ENCODE results near the gene SBNO2. TPM values are rescaled to one million over a fixed set of nuclear protein-coding genes. Genes with fewer than 3 reads are reported as not detected.
"Not testable (repeated sequence)": the region's sequence is repeated elsewhere in the genome, so short reads cannot be mapped to it uniquely, and the experiment has no call there.

SBNO2 gene
- total RNA-seq, 1 donor from 2014 or later, result 3.3 TPM

DNA sequence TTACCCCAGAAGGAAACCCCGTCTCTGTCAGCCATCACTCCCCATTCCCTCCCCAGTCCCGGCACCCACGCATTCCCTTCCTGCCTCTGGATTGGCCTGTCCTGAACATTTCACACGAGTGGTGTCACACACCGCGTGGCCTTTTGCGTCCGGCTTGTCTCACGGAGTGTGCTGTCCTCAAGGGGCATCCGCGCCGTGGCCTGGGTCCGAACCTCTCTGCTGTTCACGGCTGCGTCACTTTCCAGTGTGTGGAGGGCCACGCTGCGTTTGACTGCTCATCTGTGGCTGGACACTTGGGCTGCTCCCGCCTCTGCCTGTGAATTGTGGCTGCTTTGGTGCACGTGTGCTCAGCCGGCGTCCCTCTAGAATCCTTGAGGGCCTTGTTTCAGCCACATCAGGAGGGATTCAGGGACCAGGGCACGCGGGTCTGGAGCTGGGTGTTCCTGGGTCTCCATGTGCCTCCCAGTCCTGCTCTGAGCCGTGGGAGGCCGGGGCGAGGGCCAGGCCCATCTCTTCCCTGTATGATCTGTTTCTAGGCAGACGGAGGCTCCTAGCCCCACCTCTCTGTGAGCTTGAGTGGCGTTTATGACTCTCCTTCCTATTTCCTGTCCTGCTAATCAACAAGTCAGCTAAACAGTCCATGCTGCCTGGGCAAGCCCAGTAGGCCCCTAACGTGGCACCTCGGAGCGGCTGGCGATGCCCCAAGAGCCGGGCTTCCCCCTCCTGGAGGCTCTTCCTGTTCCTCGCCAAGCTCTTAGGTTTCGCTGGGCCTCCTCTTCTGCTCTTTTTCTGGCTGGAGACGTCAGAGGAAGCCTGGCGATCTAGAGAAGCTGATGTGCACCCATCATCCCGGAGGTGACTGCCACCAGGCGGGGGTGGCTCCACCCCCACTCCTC, 39.6 kb upstream of the SBNO2 start:
- peaks cover 98% of the 10 kb centered on the region for H4K20me1 ChIP-seq (ENCODE audit: low read depth)
- TF ChIP-seq EZH2phosphoT487 (IDR thresholded peaks at IDR 0.05), result no peak
- TF ChIP-seq EZH2 (IDR thresholded peaks at IDR 0.05), result no peak
- TF ChIP-seq, protein P1, sequence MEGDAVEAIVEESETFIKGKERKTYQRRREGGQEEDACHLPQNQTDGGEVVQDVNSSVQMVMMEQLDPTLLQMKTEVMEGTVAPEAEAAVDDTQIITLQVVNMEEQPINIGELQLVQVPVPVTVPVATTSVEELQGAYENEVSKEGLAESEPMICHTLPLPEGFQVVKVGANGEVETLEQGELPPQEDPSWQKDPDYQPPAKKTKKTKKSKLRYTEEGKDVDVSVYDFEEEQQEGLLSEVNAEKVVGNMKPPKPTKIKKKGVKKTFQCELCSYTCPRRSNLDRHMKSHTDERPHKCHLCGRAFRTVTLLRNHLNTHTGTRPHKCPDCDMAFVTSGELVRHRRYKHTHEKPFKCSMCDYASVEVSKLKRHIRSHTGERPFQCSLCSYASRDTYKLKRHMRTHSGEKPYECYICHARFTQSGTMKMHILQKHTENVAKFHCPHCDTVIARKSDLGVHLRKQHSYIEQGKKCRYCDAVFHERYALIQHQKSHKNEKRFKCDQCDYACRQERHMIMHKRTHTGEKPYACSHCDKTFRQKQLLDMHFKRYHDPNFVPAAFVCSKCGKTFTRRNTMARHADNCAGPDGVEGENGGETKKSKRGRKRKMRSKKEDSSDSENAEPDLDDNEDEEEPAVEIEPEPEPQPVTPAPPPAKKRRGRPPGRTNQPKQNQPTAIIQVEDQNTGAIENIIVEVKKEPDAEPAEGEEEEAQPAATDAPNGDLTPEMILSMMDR (IDR thresholded peaks at IDR 0.05), result no peak
- H3K4me3 ChIP-seq, result no peak overlapping the region
- peaks cover 35% of the 10 kb centered on the region for H3K4me1 Mint-ChIP-seq
- DNase-seq (ENCODE audit: low spot score), result no peak
- no peaks in the 10 kb centered on the region for H3K27me3 ChIP-seq
- H2AFZ ChIP-seq (replicated peaks), result no peak overlapping the region
- peaks cover 5% of the 10 kb centered on the region for H3K4me1 ChIP-seq
- peaks cover 12% of the 10 kb centered on the region for H3K36me3 Mint-ChIP-seq
- peak overlapping the region; percentile 42 for H3K27ac Mint-ChIP-seq
- H3K4me3 Mint-ChIP-seq, result peak overlapping the region; percentile 43
- no peak overlapping the region for H3K9ac ChIP-seq
- no peak overlapping the region for H3K4me2 ChIP-seq
- H3F3A ChIP-seq (ENCODE audit: low read depth), result peaks cover 4% of the 10 kb centered on the region
- H3K36me3 ChIP-seq, result no peaks in the 10 kb centered on the region
- H3K27me3 Mint-ChIP-seq (ENCODE audit: insufficient read depth, low read depth), result no peaks in the 10 kb centered on the region
- H3K27ac ChIP-seq, result no peak overlapping the region
- no peaks in the 10 kb centered on the region for H3K9me3 ChIP-seq (ENCODE audit: low read depth)
- no peaks in the 10 kb centered on the region for H3K9me3 Mint-ChIP-seq
- H3K79me2 ChIP-seq (ENCODE audit: low read depth), result peaks cover 100% of the 10 kb centered on the region

DNA sequence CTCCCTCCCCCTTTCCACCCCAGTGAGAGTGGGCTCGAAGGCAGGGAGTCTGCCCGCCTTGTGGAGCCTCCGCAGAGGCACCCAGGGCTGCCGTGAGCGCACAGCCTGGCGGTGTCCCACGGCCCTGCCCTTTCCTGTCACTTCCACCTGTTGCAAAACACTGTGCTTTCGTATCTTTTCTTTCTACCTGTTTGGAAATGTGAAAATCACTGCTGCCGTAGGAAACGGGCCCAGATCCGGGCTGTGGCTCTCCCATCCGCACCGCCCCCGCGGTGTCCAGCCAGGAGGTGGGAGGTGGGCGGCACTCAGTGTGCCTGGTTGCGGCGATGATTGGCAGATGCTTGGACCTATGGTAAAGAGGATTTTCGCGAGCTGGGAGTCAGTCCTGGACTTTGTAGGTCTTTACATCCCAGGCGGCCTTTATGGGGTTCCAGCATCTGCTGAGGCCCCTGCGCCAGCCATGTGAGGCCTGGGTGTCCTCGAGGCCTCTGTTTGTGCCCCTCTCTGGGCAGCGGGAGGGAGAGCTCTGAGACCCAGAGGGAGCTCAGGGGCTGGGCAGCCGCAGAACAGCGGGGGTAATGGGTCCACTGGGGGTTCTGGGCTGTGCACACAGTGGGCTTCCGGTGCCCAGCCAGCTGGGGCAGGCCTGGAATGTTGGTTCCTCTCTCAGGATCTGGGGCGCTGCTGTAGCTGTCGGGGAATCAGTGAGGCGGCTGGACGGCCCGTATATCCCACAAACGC, 37.6 kb upstream of the SBNO2 start:
- Histone ChIP-seq H3K9ac (no peak overlapping the region), H3K79me2 (ENCODE audit: low read depth) (peaks cover 100% of the 10 kb centered on the region), H3K9me3 (ENCODE audit: low read depth) (no peaks in the 10 kb centered on the region), H3K4me3 (no peak overlapping the region), H3K4me2 (no peak overlapping the region), H3K36me3 (no peaks in the 10 kb centered on the region), H4K20me1 (ENCODE audit: low read depth) (peaks cover 98% of the 10 kb centered on the region), H3F3A (ENCODE audit: low read depth) (peaks cover 13% of the 10 kb centered on the region), H3K4me1 (peaks cover 19% of the 10 kb centered on the region), H2AFZ (replicated peaks) (no peak overlapping the region), H3K27ac (no peak overlapping the region), H3K27me3 (no peaks in the 10 kb centered on the region)
- peak; percentile 64 for DNase-seq (ENCODE audit: low spot score)
- TF ChIP-seq EZH2 (IDR thresholded peaks at IDR 0.05) (no peak), EZH2phosphoT487 (IDR thresholded peaks at IDR 0.05) (no peak)
- TF ChIP-seq, protein P1 (IDR thresholded peaks at IDR 0.05), result no peak
- peaks cover 3% of the 10 kb centered on the region for H3K27me3 Mint-ChIP-seq (ENCODE audit: insufficient read depth, low read depth)
- peaks cover 36% of the 10 kb centered on the region for H3K4me1 Mint-ChIP-seq
- peak overlapping the region; percentile 50 for H3K27ac Mint-ChIP-seq
- no peaks in the 10 kb centered on the region for H3K9me3 Mint-ChIP-seq
- H3K36me3 Mint-ChIP-seq, result peaks cover 14% of the 10 kb centered on the region
- peak overlapping the region; percentile 66 for H3K4me3 Mint-ChIP-seq

DNA sequence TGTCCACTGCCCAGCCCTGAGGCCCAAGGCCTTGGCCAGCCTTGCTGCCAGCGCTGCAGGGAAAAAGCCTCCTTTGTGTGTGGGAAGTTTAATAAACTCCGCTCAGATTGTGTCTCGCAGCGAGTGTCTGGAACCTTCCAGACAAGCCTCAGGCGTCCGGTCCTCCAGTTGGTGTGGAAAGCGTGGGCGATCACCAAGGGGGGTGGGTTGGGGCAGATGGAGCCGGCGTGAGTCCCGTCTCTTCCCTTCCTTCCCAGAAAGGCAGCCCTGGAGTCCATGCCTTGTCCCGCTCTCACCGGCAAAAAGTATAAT, 36.1 kb upstream of the SBNO2 start:
- H3K4me3 Mint-ChIP-seq, result no peak overlapping the region

DNA sequence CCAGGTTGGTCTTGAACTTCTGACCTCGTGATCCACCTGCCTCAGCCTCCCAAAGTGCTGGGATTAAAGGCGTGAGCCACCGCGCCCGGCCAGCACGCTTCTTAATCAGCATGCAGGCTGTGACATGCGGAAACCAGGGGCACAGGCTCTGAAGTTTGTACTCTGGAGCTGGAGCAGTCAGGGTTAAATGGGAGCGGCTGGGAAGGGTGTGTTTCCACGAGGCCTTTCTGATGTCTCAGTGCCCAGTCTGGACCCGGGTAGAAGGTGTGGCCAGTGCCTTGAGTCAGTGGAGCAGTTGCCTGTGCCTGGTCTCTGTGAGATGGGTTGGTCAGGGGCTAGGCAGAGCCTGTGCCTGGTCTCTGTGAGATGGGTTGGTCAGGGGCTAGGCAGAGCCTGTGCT, 34.8 kb upstream of the SBNO2 start:
- Mint-ChIP-seq H3K4me1 (peaks cover 31% of the 10 kb centered on the region), H3K36me3 (peaks cover 14% of the 10 kb centered on the region)
- DNase-seq (ENCODE audit: low spot score); H3K4me3 Mint-ChIP-seq; H3K27me3 Mint-ChIP-seq (ENCODE audit: insufficient read depth, low read depth); H3K36me3 ChIP-seq; H3K9me3 ChIP-seq (ENCODE audit: low read depth); H3K4me2 ChIP-seq; H3K27ac ChIP-seq; H2AFZ ChIP-seq (replicated peaks); H3K4me3 ChIP-seq; H3K27ac Mint-ChIP-seq; H3K9ac ChIP-seq; H3K27me3 ChIP-seq; H3K9me3 Mint-ChIP-seq: not testable (repeated sequence)
- Histone ChIP-seq H3F3A (ENCODE audit: low read depth) (peaks cover 25% of the 10 kb centered on the region), H3K4me1 (peaks cover 17% of the 10 kb centered on the region), H4K20me1 (ENCODE audit: low read depth) (peaks cover 75% of the 10 kb centered on the region), H3K79me2 (ENCODE audit: low read depth) (peaks cover 78% of the 10 kb centered on the region)

More for the DNA sequence above, 36.1 kb upstream of the SBNO2 start:
- peaks cover 14% of the 10 kb centered on the region for H3K36me3 Mint-ChIP-seq
- no peak for DNase-seq (ENCODE audit: low spot score)
- Histone ChIP-seq H3K36me3 (no peaks in the 10 kb centered on the region), H3K27me3 (no peaks in the 10 kb centered on the region), H2AFZ (replicated peaks) (no peak overlapping the region), H3K4me1 (peaks cover 19% of the 10 kb centered on the region), H3K9ac (no peak overlapping the region), H3K27ac (no peak overlapping the region), H4K20me1 (ENCODE audit: low read depth) (peaks cover 88% of the 10 kb centered on the region), H3K79me2 (ENCODE audit: low read depth) (peaks cover 91% of the 10 kb centered on the region), H3K4me3 (no peak overlapping the region), H3K9me3 (ENCODE audit: low read depth) (no peaks in the 10 kb centered on the region), H3F3A (ENCODE audit: low read depth) (peaks cover 14% of the 10 kb centered on the region), H3K4me2 (no peak overlapping the region)
- no peaks in the 10 kb centered on the region for H3K9me3 Mint-ChIP-seq
- TF ChIP-seq EZH2 (IDR thresholded peaks at IDR 0.05), result no peak
- no peak for TF ChIP-seq EZH2phosphoT487 (IDR thresholded peaks at IDR 0.05)
- TF ChIP-seq, protein P1 (IDR thresholded peaks at IDR 0.05), result no peak
- H3K4me1 Mint-ChIP-seq, result peaks cover 34% of the 10 kb centered on the region
- peaks cover 4% of the 10 kb centered on the region for H3K27me3 Mint-ChIP-seq (ENCODE audit: insufficient read depth, low read depth)
- H3K27ac Mint-ChIP-seq, result no peak overlapping the region

Data from neural progenitor cell (in vitro differentiated cells).